ENCODE data around the gene BSCL2.
"Not testable (repeated sequence)": the region's sequence is repeated elsewhere in the genome, so short reads cannot be mapped to it uniquely, and the experiment has no call there.

The BSCL2 gene

GRCh38 chr11:62654297-62654696 lies 52.9 kb downstream of the BSCL2 start:
- Histone ChIP-seq H3K36me3 (peaks cover 6% of the 10 kb centered on the region), H3K9me3 (no peaks in the 10 kb centered on the region), H3K4me1 (ENCODE audit: control insufficient read depth in 1 of 2, insufficient read depth in 1 of 2, low read depth in 1 of 2, low read length in 1 of 2) (peaks cover 9 to 22% of the 10 kb centered on the region in 2 experiments), H3K4me3 (ENCODE audit: low read depth in 1 of 2, low read length in 1 of 2) (peak overlapping the region in 1 of 2 experiments; percentile 94), H3K27ac (no peak overlapping the region), H3K27me3 (no peaks in the 10 kb centered on the region)
- no peak for TF ChIP-seq CTCF (IDR thresholded peaks at IDR 0.05)

GRCh38 chr11:62652161-62653006 lies 54.8 kb downstream of the BSCL2 start:
- Histone ChIP-seq H3K27me3 (no peaks in the 10 kb centered on the region), H3K4me3 (ENCODE audit: low read depth in 1 of 2, low read length in 1 of 2) (peak overlapping the region; percentile 90 to 94), H3K36me3 (peaks cover 18% of the 10 kb centered on the region), H3K9me3 (no peaks in the 10 kb centered on the region), H3K27ac (peak overlapping the region; percentile 88), H3K4me1 (ENCODE audit: control insufficient read depth in 1 of 2, insufficient read depth in 1 of 2, low read depth in 1 of 2, low read length in 1 of 2) (peaks cover 9 to 22% of the 10 kb centered on the region in 2 experiments)
- TF ChIP-seq CTCF (IDR thresholded peaks at IDR 0.05), result no peak

GRCh38 chr11:62650283-62650682 lies 56.9 kb downstream of the BSCL2 start:
- not testable (repeated sequence) for H3K27me3 ChIP-seq
- H3K4me1 ChIP-seq (ENCODE audit: control insufficient read depth in 1 of 2, insufficient read depth in 1 of 2, low read depth in 1 of 2, low read length in 1 of 2), result peaks cover 24 to 37% of the 10 kb centered on the region in 2 experiments

GRCh38 chr11:62649486-62649885 lies 57.7 kb downstream of the BSCL2 start:
- H3K9me3 ChIP-seq, result no peaks in the 10 kb centered on the region
- H3K27me3 ChIP-seq, result no peaks in the 10 kb centered on the region
- no peak overlapping the region for H3K27ac ChIP-seq
- H3K4me1 ChIP-seq (ENCODE audit: control insufficient read depth in 1 of 2, insufficient read depth in 1 of 2, low read depth in 1 of 2, low read length in 1 of 2), result peaks cover 24 to 38% of the 10 kb centered on the region in 2 experiments
- H3K4me3 ChIP-seq (ENCODE audit: low read depth in 1 of 2, low read length in 1 of 2), result no peak overlapping the region
- peaks cover 18% of the 10 kb centered on the region for H3K36me3 ChIP-seq
- no peak for TF ChIP-seq CTCF (IDR thresholded peaks at IDR 0.05)

More at GRCh38 chr11:62650283-62650682, 56.9 kb downstream of the BSCL2 start:
- not testable (repeated sequence) for H3K4me3 ChIP-seq (ENCODE audit: low read depth in 1 of 2, low read length in 1 of 2); H3K9me3 ChIP-seq; H3K27ac ChIP-seq
- peaks cover 18% of the 10 kb centered on the region for H3K36me3 ChIP-seq

DNA sequence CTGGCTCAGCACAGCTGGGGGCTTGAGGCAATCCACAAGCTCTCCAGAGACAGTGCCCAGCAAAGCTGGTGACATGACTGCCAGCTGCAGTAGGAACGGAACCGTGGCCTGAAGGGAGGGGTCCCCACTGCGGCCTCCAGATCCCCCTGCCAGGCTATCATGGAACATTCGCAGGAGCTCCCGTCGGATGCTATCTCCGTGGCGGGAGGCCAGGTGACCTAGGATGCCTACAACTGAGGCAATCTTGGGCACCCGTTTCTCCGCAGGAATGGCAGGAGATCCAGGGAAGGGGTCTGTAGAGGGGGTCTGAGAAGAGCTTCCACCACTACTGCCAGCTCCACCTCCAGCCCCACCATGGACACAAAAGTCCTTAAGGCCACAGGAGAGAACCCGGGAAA lies 58.3 kb downstream of the BSCL2 start:
- Histone ChIP-seq H3K9me3 (no peaks in the 10 kb centered on the region), H3K27ac (no peak overlapping the region), H3K27me3 (no peaks in the 10 kb centered on the region), H3K4me3 (ENCODE audit: low read depth in 1 of 2, low read length in 1 of 2) (no peak overlapping the region), H3K4me1 (ENCODE audit: control insufficient read depth in 1 of 2, insufficient read depth in 1 of 2, low read depth in 1 of 2, low read length in 1 of 2) (peaks cover 24 to 35% of the 10 kb centered on the region in 2 experiments), H3K36me3 (peaks cover 18% of the 10 kb centered on the region)
- TF ChIP-seq CTCF (IDR thresholded peaks at IDR 0.05), result no peak

All from neutrophil (primary cell).